NCI-H128 (cell line): ENCODE results near the gene PARL.
A peak's percentile ranks its signal among the peaks of the same experiment; 100 is the strongest.

Source experiments
- DNase-seq: peaks from one replicate; lab custom pipeline; 2025; ENCODE audit not compliant: unreplicated experiment; lab: John Stamatoyannopoulos, UW

Gene PARL

GRCh38 chr3:183818041-183818620, 66.5 kb downstream of the PARL start:
- DNase-seq: no peak

GRCh38 chr3:183817639-183818038, 67.0 kb downstream of the PARL start:
- DNase-seq: no peak

GRCh38 chr3:183816681-183817510, 67.8 kb downstream of the PARL start:
- DNase-seq: no peak

- no peak for DNase-seq
Observed at GRCh38 chr3:183815951-183816475, 68.7 kb downstream of the PARL start.

GRCh38 chr3:183815563-183815940, 69.1 kb downstream of the PARL start:
- no peak for DNase-seq

- no peak for DNase-seq
Observed at GRCh38 chr3:183814240-183814639, 70.4 kb downstream of the PARL start.

GRCh38 chr3:183812761-183813445, 71.8 kb downstream of the PARL start:
- no peak for DNase-seq

- DNase-seq: no peak
Observed at GRCh38 chr3:183811638-183812037, 73.0 kb downstream of the PARL start.

GRCh38 chr3:183810643-183811594, 73.8 kb downstream of the PARL start:
- DNase-seq: no peak

GRCh38 chr3:183809270-183809669, 75.4 kb downstream of the PARL start:
- no peak for DNase-seq

GRCh38 chr3:183808355-183808754, 76.3 kb downstream of the PARL start:
- DNase-seq: no peak

GRCh38 chr3:183807881-183808280, 76.8 kb downstream of the PARL start:
- no peak for DNase-seq

- DNase-seq: peak; percentile 93
Observed at GRCh38 chr3:183807209-183807728, 77.4 kb downstream of the PARL start.

- DNase-seq: no peak
Observed at GRCh38 chr3:183802989-183803388, 81.7 kb downstream of the PARL start.

GRCh38 chr3:183801601-183802000, 83.1 kb downstream of the PARL start:
- no peak for DNase-seq

- DNase-seq: no peak
Observed at GRCh38 chr3:183800243-183800863, 84.3 kb downstream of the PARL start.

GRCh38 chr3:183799461-183799860, 85.2 kb downstream of the PARL start:
- DNase-seq: no peak

GRCh38 chr3:183797996-183798395, 86.7 kb downstream of the PARL start:
- DNase-seq: no peak

- DNase-seq: no peak
Observed at GRCh38 chr3:183796372-183796771, 88.3 kb downstream of the PARL start.

GRCh38 chr3:183794452-183794851, 90.2 kb downstream of the PARL start:
- DNase-seq: no peak
